NCI-H1105 treated with DMSO at 0.1 percent for 48 hours (cell line): Measurements from ENCODE around the gene GMEB2.
"Not testable (repeated sequence)": the region's sequence is repeated elsewhere in the genome, so short reads cannot be mapped to it uniquely, and the experiment has no call there.

Experiments
- DNase-seq: peaks from one replicate; lab custom pipeline; 2025; lab: John Stamatoyannopoulos, UW

The GMEB2 gene

GRCh38 chr20:63613863-63614594 lies 12.9 kb downstream of the GMEB2 start:
- not testable (repeated sequence) for DNase-seq

- no peak for DNase-seq
Measured at GRCh38 chr20:63612276-63612931, 14.5 kb downstream of the GMEB2 start.

GRCh38 chr20:63611646-63612045 lies 15.3 kb downstream of the GMEB2 start:
- no peak for DNase-seq

GRCh38 chr20:63610581-63611435 lies 16.1 kb downstream of the GMEB2 start:
- no peak for DNase-seq

- no peak for DNase-seq
Measured at GRCh38 chr20:63606686-63607085, 20.2 kb downstream of the GMEB2 start.

GRCh38 chr20:63602321-63602720 lies 24.6 kb downstream of the GMEB2 start:
- DNase-seq = no peak

- not testable (repeated sequence) for DNase-seq
Measured at GRCh38 chr20:63601679-63602078, 25.2 kb downstream of the GMEB2 start.

GRCh38 chr20:63599396-63600050 lies 27.4 kb downstream of the GMEB2 start:
- DNase-seq = no peak

GRCh38 chr20:63598479-63599395 lies 28.2 kb downstream of the GMEB2 start:
- DNase-seq = no peak

- DNase-seq = no peak
Measured at GRCh38 chr20:63597651-63598478, 29.0 kb downstream of the GMEB2 start.

- DNase-seq = no peak
Measured at GRCh38 chr20:63596423-63596822, 30.5 kb downstream of the GMEB2 start.

- no peak for DNase-seq
Measured at GRCh38 chr20:63595416-63596127, 31.3 kb downstream of the GMEB2 start.

GRCh38 chr20:63594043-63594561 lies 32.8 kb downstream of the GMEB2 start:
- no peak for DNase-seq

- DNase-seq = no peak
Measured at GRCh38 chr20:63592661-63593060, 34.2 kb downstream of the GMEB2 start.

- no peak for DNase-seq
Measured at GRCh38 chr20:63591786-63592355, 35.0 kb downstream of the GMEB2 start.

GRCh38 chr20:63591147-63591533 lies 35.8 kb downstream of the GMEB2 start:
- no peak for DNase-seq

GRCh38 chr20:63590218-63591146 lies 36.4 kb downstream of the GMEB2 start:
- no peak for DNase-seq
